Ascending aorta (tissue), 2 donors: ENCODE results near the gene AOAH. TPM values are rescaled to one million over a fixed set of nuclear protein-coding genes. Genes with fewer than 3 reads are reported as not detected.

Experiments used
- DNase-seq, 2 donors: peaks; one replicate each; pipeline ENCODE4 v3.0.0-alpha.2; 2019; ENCODE audit warnings: low spot score in 2 of 2
- H3K27ac ChIP-seq, 2 donors: fragments of 200-600 bp; sonication (generic); one replicate each; pipeline ENCODE4 v1.5.1; 2016 to 2017; ENCODE audit warnings: mild to moderate bottlenecking in 1 of 2
- H3K27me3 ChIP-seq: fragments of 200-600 bp; sonication (generic); one replicate; pipeline ENCODE4 v1.5.1; 2017
- H3K36me3 ChIP-seq, 2 donors: fragments of 200-600 bp; sonication (generic); one replicate each; pipeline ENCODE4 v1.5.1; 2016
- H3K4me1 ChIP-seq, 2 donors: fragments of 200-600 bp; sonication (generic); one replicate each; pipeline ENCODE4 v1.5.1; 2016 to 2017; ENCODE audit warnings: mild to moderate bottlenecking in 1 of 2
- H3K4me3 ChIP-seq, 2 donors: fragments of 200-600 bp; sonication (generic); one replicate each; pipeline ENCODE4 v1.5.1; 2016 to 2017; ENCODE audit warnings: mild to moderate bottlenecking in 1 of 2
- H3K9me3 ChIP-seq, 2 donors: fragments of 200-600 bp; sonication (generic); one replicate each; pipeline ENCODE4 v1.5.1; 2016
- intact Hi-C: fragments of 100-400 bp; cut with DNase I; formaldehyde crosslinking; loops from one replicate; pipeline ENCODE4 v1.15.1; 2023
- total RNA-seq: library from RNA; depleted of rRNA; stranded (reverse); fragments of >200 nt; gene quantifications from one replicate; pipeline ENCODE4 v1.1.0, GENCODE V29; 2016
- TF ChIP-seq, protein P1 (sequence below), 3 experiments: fragments of 200-600 bp in 2 of 3; fragments of 450-650 bp in 1 of 3; sonication (generic) in 2 of 3; IDR thresholded peaks; one replicate each; pipeline ENCODE4 v1.5.1; 2016 to 2019; ENCODE audit warnings: antibody characterized with exemption in 3 of 3, mild to moderate bottlenecking in 1 of 3, moderate library complexity in 1 of 3

Gene AOAH, protein sequence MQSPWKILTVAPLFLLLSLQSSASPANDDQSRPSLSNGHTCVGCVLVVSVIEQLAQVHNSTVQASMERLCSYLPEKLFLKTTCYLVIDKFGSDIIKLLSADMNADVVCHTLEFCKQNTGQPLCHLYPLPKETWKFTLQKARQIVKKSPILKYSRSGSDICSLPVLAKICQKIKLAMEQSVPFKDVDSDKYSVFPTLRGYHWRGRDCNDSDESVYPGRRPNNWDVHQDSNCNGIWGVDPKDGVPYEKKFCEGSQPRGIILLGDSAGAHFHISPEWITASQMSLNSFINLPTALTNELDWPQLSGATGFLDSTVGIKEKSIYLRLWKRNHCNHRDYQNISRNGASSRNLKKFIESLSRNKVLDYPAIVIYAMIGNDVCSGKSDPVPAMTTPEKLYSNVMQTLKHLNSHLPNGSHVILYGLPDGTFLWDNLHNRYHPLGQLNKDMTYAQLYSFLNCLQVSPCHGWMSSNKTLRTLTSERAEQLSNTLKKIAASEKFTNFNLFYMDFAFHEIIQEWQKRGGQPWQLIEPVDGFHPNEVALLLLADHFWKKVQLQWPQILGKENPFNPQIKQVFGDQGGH
- total RNA-seq: 0.75 TPM

DNA sequence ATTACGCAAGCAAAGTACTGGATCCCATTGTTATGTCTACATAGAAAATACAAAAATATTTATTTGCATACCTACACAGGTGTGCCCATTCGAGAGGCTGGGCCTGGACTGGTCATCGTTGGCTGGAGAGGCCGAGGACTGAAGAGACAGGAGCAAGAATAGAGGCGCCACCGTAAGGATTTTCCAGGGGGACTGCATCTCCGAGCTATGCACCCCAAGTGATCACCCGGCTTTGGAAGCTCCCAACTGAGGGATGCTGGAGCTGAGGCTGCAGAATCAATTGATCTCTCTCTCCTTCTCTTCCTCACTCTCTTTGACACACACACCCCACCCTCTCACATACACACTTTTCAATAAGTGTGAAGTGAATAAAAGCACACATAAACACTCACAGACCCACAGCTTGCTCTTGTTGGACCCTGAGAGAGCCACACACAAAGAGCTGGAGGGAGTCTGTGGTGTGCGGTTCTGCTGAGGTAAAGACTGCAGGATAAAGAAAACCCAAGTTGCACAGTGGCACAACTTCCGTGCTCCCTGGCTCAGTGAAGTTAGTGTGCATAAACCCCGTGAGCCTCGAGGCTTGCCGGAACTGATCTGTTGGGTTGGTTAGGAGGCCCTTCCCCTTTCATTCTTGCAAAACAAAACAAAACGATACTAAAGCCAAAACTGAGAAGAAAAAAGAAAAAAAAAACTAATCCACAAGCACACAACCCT, at the start of gene AOAH:
Gene AOAH (minus strand): TSS at position 544 of the 714 bp plus-strand sequence. CDS start 346 bp downstream, at position 198.
- peak within 1 kb of the TSS in 1 of 2 donors; percentile 6 for H3K4me3 ChIP-seq
- no peaks in the 10 kb centered on the region for H3K36me3 ChIP-seq
- intact Hi-C loops: no loop called here
- H3K4me1 ChIP-seq: no peaks in the 10 kb centered on the region
- TF ChIP-seq, protein P1, sequence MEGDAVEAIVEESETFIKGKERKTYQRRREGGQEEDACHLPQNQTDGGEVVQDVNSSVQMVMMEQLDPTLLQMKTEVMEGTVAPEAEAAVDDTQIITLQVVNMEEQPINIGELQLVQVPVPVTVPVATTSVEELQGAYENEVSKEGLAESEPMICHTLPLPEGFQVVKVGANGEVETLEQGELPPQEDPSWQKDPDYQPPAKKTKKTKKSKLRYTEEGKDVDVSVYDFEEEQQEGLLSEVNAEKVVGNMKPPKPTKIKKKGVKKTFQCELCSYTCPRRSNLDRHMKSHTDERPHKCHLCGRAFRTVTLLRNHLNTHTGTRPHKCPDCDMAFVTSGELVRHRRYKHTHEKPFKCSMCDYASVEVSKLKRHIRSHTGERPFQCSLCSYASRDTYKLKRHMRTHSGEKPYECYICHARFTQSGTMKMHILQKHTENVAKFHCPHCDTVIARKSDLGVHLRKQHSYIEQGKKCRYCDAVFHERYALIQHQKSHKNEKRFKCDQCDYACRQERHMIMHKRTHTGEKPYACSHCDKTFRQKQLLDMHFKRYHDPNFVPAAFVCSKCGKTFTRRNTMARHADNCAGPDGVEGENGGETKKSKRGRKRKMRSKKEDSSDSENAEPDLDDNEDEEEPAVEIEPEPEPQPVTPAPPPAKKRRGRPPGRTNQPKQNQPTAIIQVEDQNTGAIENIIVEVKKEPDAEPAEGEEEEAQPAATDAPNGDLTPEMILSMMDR (IDR thresholded peaks at IDR 0.05): no peak
- H3K27me3 ChIP-seq: no peaks in the 10 kb centered on the region
- H3K27ac ChIP-seq: peak within 1 kb of the TSS in 1 of 2 donors; percentile 6
- no peaks in the 10 kb centered on the region for H3K9me3 ChIP-seq
- DNase-seq: peak; percentile 66 to 81

DNA sequence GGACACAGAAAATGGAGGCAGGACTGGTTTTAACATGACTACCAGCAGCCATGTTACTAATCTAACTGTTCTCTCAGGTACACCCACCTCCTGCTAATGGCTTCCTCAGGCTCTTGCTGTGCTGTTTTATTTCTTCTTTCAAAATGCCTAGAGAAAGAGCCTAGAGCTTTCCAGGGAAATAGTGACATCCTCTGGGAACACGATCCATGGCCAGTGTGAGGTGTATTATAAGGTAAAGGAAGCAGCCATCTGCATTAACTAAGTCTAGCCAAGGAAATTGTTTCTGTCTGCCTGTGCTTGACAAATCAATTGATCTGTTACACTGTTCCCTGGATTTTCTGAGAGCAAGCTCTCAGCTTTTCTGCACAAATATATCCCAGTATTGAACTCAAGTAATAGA, 42.2 kb upstream of the AOAH start:
- DNase-seq: no peak
- no peaks in the 10 kb centered on the region for H3K36me3 ChIP-seq
- no peaks in the 10 kb centered on the region for H3K9me3 ChIP-seq
- H3K27me3 ChIP-seq: no peaks in the 10 kb centered on the region
- TF ChIP-seq, protein P1 (IDR thresholded peaks at IDR 0.05): no peak
- intact Hi-C loops: no loop called here
- no peak overlapping the region for H3K4me3 ChIP-seq
- H3K27ac ChIP-seq: no peak overlapping the region
- H3K4me1 ChIP-seq: no peaks in the 10 kb centered on the region

DNA sequence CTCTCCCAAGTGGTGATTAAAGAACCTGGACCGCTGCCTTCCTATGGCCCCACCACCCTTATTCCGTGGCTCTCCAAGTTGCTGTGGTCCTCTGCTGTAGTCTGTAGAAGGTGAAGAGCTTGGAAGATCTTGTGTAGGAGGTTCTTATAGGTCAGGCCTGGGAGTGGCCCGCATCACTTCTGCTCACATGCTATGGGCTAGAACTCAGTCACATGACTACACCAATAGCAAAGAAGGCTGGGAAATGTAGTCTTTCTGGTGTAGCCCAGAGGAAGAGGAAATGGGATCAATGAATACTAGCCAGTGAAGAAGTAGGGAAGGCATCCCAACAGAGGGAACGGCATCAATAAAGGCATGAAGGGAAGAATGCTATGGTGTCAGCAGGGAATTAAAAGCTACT, 41.3 kb upstream of the AOAH start:
- DNase-seq: no peak
- Histone ChIP-seq H3K27ac (no peak overlapping the region), H3K27me3 (no peaks in the 10 kb centered on the region), H3K4me1 (no peaks in the 10 kb centered on the region), H3K4me3 (no peak overlapping the region), H3K36me3 (no peaks in the 10 kb centered on the region), H3K9me3 (no peaks in the 10 kb centered on the region)
- TF ChIP-seq, protein P1 (IDR thresholded peaks at IDR 0.05): no peak
- intact Hi-C loops: no loop called here

DNA sequence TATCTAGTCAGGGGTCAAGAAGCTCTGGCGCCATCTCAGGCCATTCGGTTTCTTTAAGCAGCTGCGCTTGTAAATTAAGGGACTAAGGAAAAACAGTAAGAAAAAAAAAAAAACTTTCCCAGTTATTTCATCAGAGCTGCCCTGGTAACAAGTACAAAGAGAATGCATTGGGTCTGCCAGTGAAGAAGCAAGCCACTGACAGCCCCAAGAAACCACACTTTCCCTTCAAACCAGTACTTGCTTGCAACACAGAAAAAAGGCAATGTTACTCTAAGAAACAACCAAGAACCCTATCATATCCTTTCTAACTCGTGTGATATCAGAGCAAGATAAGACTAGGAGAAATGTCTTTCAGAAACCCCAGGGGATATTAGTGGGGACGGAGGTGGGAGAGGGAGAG, 40.6 kb upstream of the AOAH start:
- Histone ChIP-seq H3K27ac (no peak overlapping the region), H3K4me3 (no peak overlapping the region), H3K9me3 (no peaks in the 10 kb centered on the region), H3K4me1 (no peaks in the 10 kb centered on the region), H3K27me3 (no peaks in the 10 kb centered on the region), H3K36me3 (no peaks in the 10 kb centered on the region)
- TF ChIP-seq, protein P1 (IDR thresholded peaks at IDR 0.05): no peak
- intact Hi-C loops: no loop called here
- no peak for DNase-seq

DNA sequence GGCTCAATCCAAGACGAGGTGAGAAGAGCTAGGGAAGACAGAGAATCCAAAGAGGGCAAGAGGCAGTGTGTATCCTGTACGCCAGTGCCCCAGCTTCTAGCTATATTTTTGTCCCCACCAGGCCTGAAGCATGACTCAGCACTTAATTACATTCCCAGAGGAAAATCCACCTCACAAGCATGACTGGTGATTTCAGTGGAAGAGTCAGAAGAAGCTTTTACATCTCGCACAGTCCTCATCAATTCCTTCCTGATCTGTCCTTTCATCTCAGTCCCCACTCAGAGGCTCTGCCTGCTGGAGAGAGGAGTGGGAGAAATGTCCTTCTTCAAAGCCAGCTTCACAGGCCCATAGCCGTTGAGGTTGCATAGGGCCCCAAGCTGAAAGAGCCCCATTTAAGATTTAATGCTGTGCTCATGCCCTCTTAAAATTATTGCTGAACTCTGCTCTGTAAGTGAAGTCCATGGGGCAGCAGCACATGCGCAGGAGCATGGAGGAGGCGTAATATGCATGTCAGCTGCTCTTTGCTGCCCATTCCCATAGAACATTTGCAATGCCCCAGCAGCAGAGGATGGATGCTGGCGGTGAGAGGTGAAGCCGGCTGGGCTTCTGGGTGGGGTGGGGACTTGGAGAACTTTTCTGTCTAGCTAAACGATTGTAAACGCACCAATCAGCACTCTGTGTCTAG, 39.0 kb upstream of the AOAH start:
- TF ChIP-seq, protein P1 (IDR thresholded peaks at IDR 0.05): no peak
- no peaks in the 10 kb centered on the region for H3K36me3 ChIP-seq

More for the DNA sequence above, 39.0 kb upstream of the AOAH start:
- DNase-seq: no peak
- intact Hi-C loops: no loop called here
- Histone ChIP-seq H3K4me1 (no peaks in the 10 kb centered on the region), H3K27ac (no peak overlapping the region), H3K9me3 (no peaks in the 10 kb centered on the region), H3K27me3 (no peaks in the 10 kb centered on the region), H3K4me3 (no peak overlapping the region)
